ENCODE measurements around the gene PRAMEF10.
"Not testable (repeated sequence)": the region's sequence is repeated elsewhere in the genome, so short reads cannot be mapped to it uniquely, and the experiment has no call there.

PRAMEF10 gene, protein sequence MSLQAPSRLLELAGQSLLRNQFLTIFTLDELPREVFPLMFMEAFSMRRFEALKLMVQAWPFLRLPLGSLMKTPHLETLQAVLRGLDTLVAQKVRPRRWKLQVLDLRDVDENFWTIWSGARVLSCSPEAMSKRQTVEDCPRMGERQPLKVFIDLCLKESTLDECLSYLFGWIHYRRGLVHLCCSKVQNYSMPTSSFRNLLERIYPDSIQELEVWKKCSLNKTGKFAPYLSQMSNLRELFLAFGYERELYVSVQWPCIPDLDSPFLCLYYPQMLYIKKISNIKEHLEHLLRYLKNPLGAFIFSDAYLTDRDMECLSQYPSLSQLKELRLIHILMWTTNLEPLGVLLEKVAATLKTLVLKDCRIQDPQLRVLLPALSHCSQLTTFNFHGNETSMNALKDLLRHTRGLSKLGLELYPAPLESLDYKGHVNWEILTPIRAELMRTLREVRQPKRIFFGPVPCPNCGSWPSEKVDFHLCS

DNA sequence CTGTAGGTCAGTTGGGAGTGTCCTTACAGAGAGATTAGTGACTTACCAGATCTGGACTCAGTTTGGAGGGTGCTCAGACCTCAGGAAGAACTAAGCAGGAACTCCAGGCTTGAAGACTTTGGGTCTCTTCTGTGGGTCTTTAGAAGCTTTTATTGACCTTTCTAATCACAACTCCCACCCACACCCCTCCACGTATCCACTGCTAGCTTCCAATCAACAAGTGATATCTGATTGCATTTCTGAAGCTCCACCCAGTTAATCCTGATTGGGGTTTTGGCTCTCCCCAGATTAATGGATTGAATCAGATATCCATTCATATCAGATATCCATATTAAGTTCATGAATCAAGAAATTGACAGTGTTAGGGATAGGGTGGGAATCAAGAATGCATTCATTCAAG is at the start of gene PRAMEF10:
Gene PRAMEF10, minus strand, starts transcription at position 101 of the 400 bp plus-strand sequence. CDS start 2,423 bp downstream, outside the sequence.
- DNase-seq, result not testable (repeated sequence)

DNA sequence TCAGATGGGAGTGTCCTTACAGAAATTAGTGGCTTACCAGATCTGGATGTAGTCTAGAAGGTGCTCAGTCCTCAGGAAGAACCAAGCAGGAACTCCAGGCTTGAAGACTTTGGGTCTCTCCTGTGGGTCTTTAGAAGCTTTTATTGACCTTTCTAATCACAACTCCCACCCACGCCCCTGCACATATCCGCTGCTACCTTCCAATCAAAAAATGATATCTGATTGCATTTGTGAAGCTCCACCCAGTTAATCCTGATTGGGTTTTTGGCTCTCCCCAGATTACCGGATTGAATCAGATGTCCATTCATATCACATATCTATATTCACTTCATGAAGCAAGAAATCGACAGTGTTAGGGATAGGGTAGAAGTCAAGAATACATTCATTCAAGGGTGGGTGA is 49.4 kb upstream of the PRAMEF10 start, which contains the start of gene PRAMEF6:
Gene PRAMEF6, minus strand, starts transcription at position 101 of the 400 bp plus-strand sequence. CDS start 5,062 bp downstream, outside the sequence.
- DNase-seq, result not testable (repeated sequence)

- not testable (repeated sequence) for DNase-seq
Observed at GRCh38 chr1:12924368-12924767, 26.3 kb upstream of the PRAMEF10 start.

DNA sequence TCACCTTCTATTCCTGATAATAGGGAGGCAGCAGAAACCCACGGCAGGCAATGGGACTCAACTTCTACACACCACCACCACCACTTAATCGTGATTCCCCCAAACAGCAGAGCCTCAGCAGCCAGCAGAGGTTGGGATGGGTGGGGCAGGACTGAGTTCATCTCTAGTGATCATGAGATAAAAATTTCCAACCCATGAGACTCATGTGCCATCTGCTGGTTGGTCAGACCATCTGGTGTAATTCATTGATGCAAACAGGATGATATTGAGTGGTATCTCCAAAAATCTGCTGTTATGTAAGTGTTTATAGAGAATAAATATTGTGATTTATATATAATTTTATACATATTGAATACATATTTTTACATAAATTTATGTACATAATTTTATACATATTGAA is 23.7 kb upstream of the PRAMEF10 start:
- not testable (repeated sequence) for DNase-seq

GRCh38 chr1:12916310-12916709 is 18.2 kb upstream of the PRAMEF10 start, which contains the start of gene PRAMEF7:
Gene PRAMEF7 (plus strand): TSS chr1:12916610. CDS start chr1:12917693, 1,083 bp downstream.
- not testable (repeated sequence) for DNase-seq

- not testable (repeated sequence) for DNase-seq
Observed at GRCh38 chr1:12903793-12904572, 5.9 kb upstream of the PRAMEF10 start.

GRCh38 chr1:12899186-12899585 is 1.1 kb upstream of the PRAMEF10 start:
- not testable (repeated sequence) for DNase-seq

DNA sequence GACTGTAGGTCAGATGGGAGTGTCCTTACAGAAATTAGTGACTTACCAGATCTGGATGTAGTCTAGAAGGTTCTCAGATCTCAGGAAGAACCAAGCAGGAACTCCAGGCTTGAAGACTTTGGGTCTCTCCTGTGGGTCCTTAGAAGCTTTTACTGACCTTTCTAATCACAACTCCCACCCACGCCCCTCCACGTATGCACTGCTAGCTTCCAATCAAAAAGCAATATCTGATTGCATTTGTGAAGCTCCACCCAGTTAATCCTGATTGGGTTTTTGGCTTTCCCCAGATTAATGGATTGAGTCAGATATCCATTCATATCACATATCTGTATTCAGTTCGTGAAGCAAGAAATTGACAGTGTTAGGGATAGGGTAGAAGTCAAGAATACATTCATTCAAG is 12.0 kb downstream of the PRAMEF10 start, which contains the start of gene PRAMEF4:
Gene PRAMEF4, minus strand, starts transcription at position 101 of the 400 bp plus-strand sequence. CDS start 2,807 bp downstream, outside the sequence.
- DNase-seq, result not testable (repeated sequence)

DNA sequence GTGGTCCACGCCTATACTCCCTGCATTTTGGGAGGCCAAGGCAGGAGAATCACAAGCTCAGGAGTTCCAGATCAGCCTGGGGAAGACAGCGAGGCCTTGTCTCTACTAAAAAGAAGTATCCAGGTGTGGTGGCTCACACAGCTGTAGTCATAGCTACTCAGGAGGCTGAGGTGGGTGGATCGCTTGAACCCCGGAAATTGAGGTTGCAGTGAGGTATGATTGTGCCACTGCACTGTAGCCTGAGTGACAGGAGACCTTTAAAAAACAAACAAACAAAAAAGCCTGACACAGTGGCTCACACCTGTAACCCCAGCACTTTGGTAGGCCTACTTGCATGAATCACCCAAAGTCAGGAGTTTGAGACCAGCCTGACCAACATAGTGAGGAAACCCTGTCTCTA is 19.6 kb downstream of the PRAMEF10 start:
- not testable (repeated sequence) for DNase-seq

DNA sequence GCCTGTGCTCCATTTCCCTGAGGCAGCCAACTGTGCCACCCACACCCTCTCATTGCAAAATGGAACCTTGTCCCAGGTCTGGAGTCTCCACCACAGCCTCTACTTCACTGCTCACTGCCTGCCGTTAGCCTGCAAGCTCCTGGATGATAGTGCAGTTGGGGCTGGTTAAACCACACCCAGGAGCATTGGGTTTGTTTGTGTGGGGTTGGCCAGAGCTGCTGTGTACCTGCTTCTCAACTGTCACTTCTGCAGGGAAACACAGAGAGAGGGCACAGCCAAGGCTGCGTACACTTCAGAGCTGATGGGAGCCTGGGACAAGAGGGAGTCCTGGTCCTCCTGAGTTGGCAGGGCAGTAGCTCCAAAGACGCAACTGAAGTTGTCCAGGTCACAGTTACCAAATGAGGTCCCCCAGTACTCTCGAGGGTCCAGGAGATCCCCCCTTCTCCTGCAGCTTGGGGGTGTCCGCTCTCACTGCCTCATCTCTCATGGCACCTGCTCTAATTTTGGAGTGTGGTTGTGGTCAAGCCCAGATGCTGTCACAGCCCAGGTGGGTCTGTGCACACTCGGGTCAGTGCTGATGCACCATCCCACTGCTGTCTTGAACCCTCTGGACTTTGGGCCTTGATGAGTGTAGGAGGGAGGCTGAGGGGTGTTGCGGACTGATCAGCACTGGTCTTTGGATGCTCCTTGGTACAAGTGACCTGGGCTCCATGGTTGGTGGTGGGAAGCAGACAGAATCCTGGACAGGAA is 34.8 kb downstream of the PRAMEF10 start:
- not testable (repeated sequence) for DNase-seq

DNA sequence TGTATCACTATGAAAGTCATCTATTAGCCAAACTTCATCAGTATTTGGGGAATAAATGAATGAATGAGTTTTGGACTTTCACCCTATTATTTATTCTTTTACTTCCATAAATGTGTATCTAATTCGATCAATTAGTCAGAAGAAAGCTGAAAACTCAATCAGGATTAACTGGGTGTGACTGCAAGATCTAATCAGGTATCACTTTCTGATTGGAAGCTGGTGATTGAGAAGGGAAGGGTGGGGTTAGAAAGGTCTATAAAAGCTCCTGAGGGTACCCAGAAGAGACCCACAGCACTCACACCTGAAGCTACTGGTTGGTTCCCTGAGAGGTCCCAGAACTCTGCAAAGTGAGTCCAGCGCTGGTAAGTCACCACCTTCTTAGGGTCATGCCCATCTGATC is 41.3 kb downstream of the PRAMEF10 start, which contains the start of gene PRAMEF2:
Gene PRAMEF2, plus strand, starts transcription at position 301 of the 400 bp plus-strand sequence. CDS start 1,924 bp downstream, outside the sequence.
- not testable (repeated sequence) for DNase-seq

DNA sequence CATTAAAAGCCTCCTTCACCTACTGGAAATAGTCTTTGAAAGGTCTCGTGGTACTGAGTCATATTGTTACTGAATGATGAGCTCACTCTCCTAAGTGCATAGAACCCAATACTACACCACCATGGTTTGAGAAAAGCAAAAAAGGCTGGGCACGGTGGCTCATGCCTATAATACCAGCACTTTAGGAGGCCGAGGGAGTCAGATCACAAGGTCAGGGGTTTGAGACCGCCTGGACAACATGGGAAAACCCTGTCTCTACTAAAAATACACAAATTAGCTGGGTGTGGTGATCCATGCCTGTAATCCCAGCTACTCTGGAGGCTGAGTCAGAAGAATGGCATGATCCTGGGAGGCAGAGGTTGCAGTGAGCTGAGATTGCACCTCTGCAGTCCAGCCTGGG is 46.3 kb downstream of the PRAMEF10 start:
- no peak for DNase-seq

- DNase-seq, result not testable (repeated sequence)
Observed at GRCh38 chr1:12848620-12849019, 49.5 kb downstream of the PRAMEF10 start, which contains the start of gene HNRNPCL1. Gene HNRNPCL1 (minus strand): TSS chr1:12848720. CDS start chr1:12848289, 431 bp downstream.

Measured in eye (tissue), 1 donor.